ENCODE data around the gene SPATS2L. TPM values are rescaled to one million over a fixed set of nuclear protein-coding genes. Genes with fewer than 3 reads are reported as not detected.

The SPATS2L gene
- polyA plus RNA-seq, 1 of the 3 experiments (the other 2 are of a cell fraction), result 86.8 TPM

- peak within 1 kb of the TSS; percentile 93 for H3K9ac ChIP-seq
- WGBS (ENCODE audit: low lambda C conversion rate), result 0% methylated on average over 10 of the region's 78 CpGs
- H3K4me2 ChIP-seq, result peak within 1 kb of the TSS; percentile 97
- H3K9me3 ChIP-seq, result no peaks in the 10 kb centered on the region
- H3F3A ChIP-seq (replicated peaks; ENCODE audit: insufficient read depth), result no peaks in the 10 kb centered on the region
- H3K4me3 ChIP-seq (ENCODE audit: low read depth in 2 of 2, low read length in 1 of 2), result peak within 1 kb of the TSS; percentile 69 to 92
- H3K36me3 ChIP-seq (replicated peaks in 1 of 2; ENCODE audit: control insufficient read depth in 1 of 2, insufficient read depth in 2 of 2, low read length in 1 of 2), result peaks cover under 1 to 5% of the 10 kb centered on the region in 2 experiments
- peaks cover 10% of the 10 kb centered on the region; the same call in 1 of the 2 replicates for H3K79me2 ChIP-seq (ENCODE audit: insufficient read depth)
- ChIA-PET POLR2A (interaction anchor here (0.5 to 0.9 kb wide), 4 partner anchors 22 to 534 kb away, joined by 3 to 4 read pairs (median 3); no protein-coding TSS in a partner anchor), CTCF (interaction anchor here (0.6 to 2.4 kb wide), 32 partner anchors 11 to 536 kb away, joined by 3 to 16 read pairs (median 4); partner anchors contain the start of genes AOX1 and SGO2)
- H3K27ac ChIP-seq (ENCODE audit: low read depth in 2 of 2, low read length in 1 of 2), result peak within 1 kb of the TSS; percentile 49 to 78
- H3K4me1 ChIP-seq (ENCODE audit: control insufficient read depth in 1 of 2, insufficient read depth in 2 of 2, low read depth in 1 of 2, low read length in 1 of 2), result peaks cover 5 to 11% of the 10 kb centered on the region in 2 experiments; a peak in 2 of 4 replicates
- DNase-seq, result peak; percentile 98
- H3K9me2 ChIP-seq, result no peaks in the 10 kb centered on the region
- peak within 1 kb of the TSS; percentile 98 for H2AFZ ChIP-seq (ENCODE audit: low read depth)
- no peaks in the 10 kb centered on the region for H4K20me1 ChIP-seq (ENCODE audit: insufficient read depth)
- H3K27me3 ChIP-seq (ENCODE audit: insufficient read depth), result no peaks in the 10 kb centered on the region
- TF ChIP-seq FOSL2 (IDR thresholded peaks at IDR 0.05; ENCODE audit: borderline replicate concordance, low read depth), result no peak
- peak; percentile 92 for TF ChIP-seq ELF1 (IDR thresholded peaks at IDR 0.05)
- TF ChIP-seq MXI1 (IDR thresholded peaks at IDR 0.05; ENCODE audit: low read depth, low read length), result peak; percentile 73
- TF ChIP-seq PBX3 (IDR thresholded peaks at IDR 0.05), result no peak
- 0 out of 2 replicates have a peak, but pooled peaks have one; percentile 9 for TF ChIP-seq YY1 (IDR thresholded peaks at IDR 0.05; ENCODE audit: low read depth)
- no peak for TF ChIP-seq RFX5 (IDR thresholded peaks at IDR 0.05; ENCODE audit: low read length)
- TF ChIP-seq RCOR1 (IDR thresholded peaks at IDR 0.05; ENCODE audit: low read length), result 0 out of 2 replicates have a peak, but pooled peaks have one; percentile 13
- TF ChIP-seq GABPA (IDR thresholded peaks at IDR 0.05; ENCODE audit: low read depth), result peak; percentile 65
- 0 out of 2 replicates have a peak, but pooled peaks have one; percentile 31 for TF ChIP-seq FOXM1 (IDR thresholded peaks at IDR 0.05; ENCODE audit: low read depth)
- no peak for TF ChIP-seq GATA2 (CRISPR knock-in tag; IDR thresholded peaks at IDR 0.05)
- peak; percentile 88; the same call in 1 of the 2 replicates for TF ChIP-seq SIN3A (IDR thresholded peaks at IDR 0.05; ENCODE audit: borderline replicate concordance, low read depth, low read length)
- no peak for TF ChIP-seq USF1 (IDR thresholded peaks at IDR 0.05; ENCODE audit: borderline replicate concordance, low read depth)
- TF ChIP-seq CHD2 (IDR thresholded peaks at IDR 0.05; ENCODE audit: low read length, partially characterized antibody), result no peak
- no peak for TF ChIP-seq EZH2phosphoT487 (IDR thresholded peaks at IDR 0.05; ENCODE audit: borderline replicate concordance, low read depth)
- peak; percentile 74 for TF ChIP-seq POLR2AphosphoS5 (IDR thresholded peaks at IDR 0.05; ENCODE audit: low read depth, low read length)
- TF ChIP-seq ZBTB33 (IDR thresholded peaks at IDR 0.05; ENCODE audit: borderline replicate concordance, low read depth), result no peak
- no peak; a peak in 2 of 4 replicates for TF ChIP-seq EP300 (IDR thresholded peaks at IDR 0.05; ENCODE audit: borderline replicate concordance in 1 of 2, low read depth in 1 of 2, low read length in 1 of 2)
- TF ChIP-seq FOXJ3 (CRISPR knock-in tag; IDR thresholded peaks at IDR 0.05), result no peak
- no peak for TF ChIP-seq NFIC (IDR thresholded peaks at IDR 0.05; ENCODE audit: borderline replicate concordance)
- TF ChIP-seq MAX (IDR thresholded peaks at IDR 0.05; ENCODE audit: low read depth), result peak; percentile 47
- TF ChIP-seq RXRA (IDR thresholded peaks at IDR 0.05; ENCODE audit: borderline replicate concordance, low read depth), result no peak
- TF ChIP-seq USF2 (IDR thresholded peaks at IDR 0.05; ENCODE audit: borderline replicate concordance, low read depth, low read length), result no peak
- peak; percentile 38; the same call in 1 of the 2 replicates for TF ChIP-seq TAF1 (IDR thresholded peaks at IDR 0.05; ENCODE audit: borderline replicate concordance, low read depth, low read length)
- no peak for TF ChIP-seq TEAD4 (IDR thresholded peaks at IDR 0.05; ENCODE audit: borderline replicate concordance, insufficient read depth)
- TF ChIP-seq JUND (IDR thresholded peaks at IDR 0.05), result no peak
- TF ChIP-seq NRF1 (IDR thresholded peaks at IDR 0.05; ENCODE audit: low read depth, low read length), result no peak
Measured at GRCh38 chr2:200509612-200510433, 203.3 kb downstream of the SPATS2L start, which contains the start of gene KCTD18. KCTD18 (minus strand) TSS chr2:200510068; CDS start chr2:200507016, 3,052 bp downstream.
